ENCODE data around the gene RBMXL3.
"Not testable (repeated sequence)": the region's sequence is repeated elsewhere in the genome, so short reads cannot be mapped to it uniquely, and the experiment has no call there.

The RBMXL3 gene

GRCh38 chrX:115214151-115214550, 24.9 kb downstream of the RBMXL3 start:
- H3K9me3 Mint-ChIP-seq, result no peaks in the 10 kb centered on the region
- H3K27ac Mint-ChIP-seq, result no peak overlapping the region
- DNase-seq, result no peak
- H3K36me3 Mint-ChIP-seq (ENCODE audit: low read depth), result no peaks in the 10 kb centered on the region
- H3K27me3 Mint-ChIP-seq, result peaks cover 39% of the 10 kb centered on the region
- H3K4me1 Mint-ChIP-seq (ENCODE audit: low read depth), result no peaks in the 10 kb centered on the region
- no peak overlapping the region for H3K4me3 Mint-ChIP-seq

- Mint-ChIP-seq H3K27ac (no peak overlapping the region), H3K4me1 (ENCODE audit: low read depth) (no peaks in the 10 kb centered on the region), H3K36me3 (ENCODE audit: low read depth) (no peaks in the 10 kb centered on the region), H3K27me3 (peaks cover 37% of the 10 kb centered on the region), H3K9me3 (no peaks in the 10 kb centered on the region), H3K4me3 (no peak overlapping the region)
- DNase-seq, result no peak
Measured at GRCh38 chrX:115214605-115215004, 25.4 kb downstream of the RBMXL3 start.

- DNase-seq; H3K4me1 Mint-ChIP-seq (ENCODE audit: low read depth); H3K4me3 Mint-ChIP-seq; H3K27ac Mint-ChIP-seq; H3K9me3 Mint-ChIP-seq; H3K36me3 Mint-ChIP-seq (ENCODE audit: low read depth): not testable (repeated sequence)
- peaks cover 38% of the 10 kb centered on the region for H3K27me3 Mint-ChIP-seq
Measured at GRCh38 chrX:115217346-115217745, 28.1 kb downstream of the RBMXL3 start.

GRCh38 chrX:115226929-115227328, 37.7 kb downstream of the RBMXL3 start:
- no peak for DNase-seq
- Mint-ChIP-seq H3K9me3 (no peaks in the 10 kb centered on the region), H3K4me1 (ENCODE audit: low read depth) (no peaks in the 10 kb centered on the region), H3K27me3 (peaks cover 24% of the 10 kb centered on the region), H3K4me3 (no peak overlapping the region), H3K36me3 (ENCODE audit: low read depth) (no peaks in the 10 kb centered on the region), H3K27ac (no peak overlapping the region)

GRCh38 chrX:115229337-115230003, 40.3 kb downstream of the RBMXL3 start:
- no peak overlapping the region for H3K4me3 Mint-ChIP-seq
- no peak for DNase-seq
- H3K9me3 Mint-ChIP-seq, result no peaks in the 10 kb centered on the region
- peaks cover 2% of the 10 kb centered on the region for H3K4me1 Mint-ChIP-seq (ENCODE audit: low read depth)
- H3K27ac Mint-ChIP-seq, result no peak overlapping the region
- no peaks in the 10 kb centered on the region for H3K36me3 Mint-ChIP-seq (ENCODE audit: low read depth)
- H3K27me3 Mint-ChIP-seq, result peaks cover 43% of the 10 kb centered on the region

- no peaks in the 10 kb centered on the region for H3K9me3 Mint-ChIP-seq
- no peak for DNase-seq
- H3K36me3 Mint-ChIP-seq (ENCODE audit: low read depth), result no peaks in the 10 kb centered on the region
- no peak overlapping the region for H3K27ac Mint-ChIP-seq
- peaks cover 70% of the 10 kb centered on the region for H3K27me3 Mint-ChIP-seq
- no peak overlapping the region for H3K4me3 Mint-ChIP-seq
- peaks cover 2% of the 10 kb centered on the region for H3K4me1 Mint-ChIP-seq (ENCODE audit: low read depth)
Measured at GRCh38 chrX:115232933-115233496, 43.8 kb downstream of the RBMXL3 start.

GRCh38 chrX:115233497-115234455, 44.6 kb downstream of the RBMXL3 start, which contains the start of gene LRCH2:
TSS of gene LRCH2 (minus strand) at chrX:115234096. CDS start at chrX:115234041, 55 bp downstream.
- Mint-ChIP-seq H3K9me3 (no peaks in the 10 kb centered on the region), H3K27ac (no peak within 1 kb of the TSS), H3K36me3 (ENCODE audit: low read depth) (no peaks in the 10 kb centered on the region), H3K27me3 (peaks cover 75% of the 10 kb centered on the region), H3K4me1 (ENCODE audit: low read depth) (peaks cover 2% of the 10 kb centered on the region), H3K4me3 (no peak within 1 kb of the TSS)
- DNase-seq, result no peak

GRCh38 chrX:115234461-115234860, 45.3 kb downstream of the RBMXL3 start:
- Mint-ChIP-seq H3K36me3 (ENCODE audit: low read depth) (no peaks in the 10 kb centered on the region), H3K27ac (no peak overlapping the region), H3K4me1 (ENCODE audit: low read depth) (peaks cover 2% of the 10 kb centered on the region), H3K4me3 (no peak overlapping the region), H3K9me3 (no peaks in the 10 kb centered on the region), H3K27me3 (peaks cover 74% of the 10 kb centered on the region)
- DNase-seq, result no peak

- Mint-ChIP-seq H3K9me3 (no peaks in the 10 kb centered on the region), H3K4me1 (ENCODE audit: low read depth) (peaks cover 2% of the 10 kb centered on the region), H3K36me3 (ENCODE audit: low read depth) (no peaks in the 10 kb centered on the region), H3K27me3 (peaks cover 57% of the 10 kb centered on the region), H3K4me3 (no peak overlapping the region), H3K27ac (no peak overlapping the region)
- no peak for DNase-seq
Measured at GRCh38 chrX:115236560-115236959, 47.4 kb downstream of the RBMXL3 start.

- Mint-ChIP-seq H3K36me3 (ENCODE audit: low read depth) (no peaks in the 10 kb centered on the region), H3K4me1 (ENCODE audit: low read depth) (peaks cover 2% of the 10 kb centered on the region), H3K4me3 (no peak overlapping the region), H3K9me3 (no peaks in the 10 kb centered on the region), H3K27ac (no peak overlapping the region), H3K27me3 (peaks cover 53% of the 10 kb centered on the region)
- DNase-seq, result no peak
Measured at GRCh38 chrX:115237056-115237455, 47.8 kb downstream of the RBMXL3 start.
